Coronary artery (tissue), 2 donors: ENCODE results near the gene OR2F2.

ENCODE experiments used
- DNase-seq: peaks from one replicate; pipeline ENCODE4 v3.0.0-alpha.2; 2017; ENCODE audit warnings: low spot score
- H3K27ac ChIP-seq, 2 donors: fragments of 200-600 bp; sonication (generic); one replicate each; pipeline ENCODE4 v1.5.1; 2016 to 2019
- H3K4me3 ChIP-seq: fragments of 200-600 bp; sonication (generic); 2 replicates; pipeline ENCODE4 v1.5.1; 2016; ENCODE audit warnings: mild to moderate bottlenecking, moderate library complexity
- CTCF ChIP-seq: fragments of 200-600 bp; sonication (generic); IDR thresholded peaks from one replicate; pipeline ENCODE4 v1.5.1; 2019; ENCODE audit warnings: antibody characterized with exemption

Gene OR2F2

GRCh38 chr7:143913945-143914615 lies 21.0 kb upstream of the OR2F2 start:
- no peak for DNase-seq
- no peak overlapping the region for H3K27ac ChIP-seq
- no peak overlapping the region for H3K4me3 ChIP-seq
- TF ChIP-seq CTCF: no peak

DNA sequence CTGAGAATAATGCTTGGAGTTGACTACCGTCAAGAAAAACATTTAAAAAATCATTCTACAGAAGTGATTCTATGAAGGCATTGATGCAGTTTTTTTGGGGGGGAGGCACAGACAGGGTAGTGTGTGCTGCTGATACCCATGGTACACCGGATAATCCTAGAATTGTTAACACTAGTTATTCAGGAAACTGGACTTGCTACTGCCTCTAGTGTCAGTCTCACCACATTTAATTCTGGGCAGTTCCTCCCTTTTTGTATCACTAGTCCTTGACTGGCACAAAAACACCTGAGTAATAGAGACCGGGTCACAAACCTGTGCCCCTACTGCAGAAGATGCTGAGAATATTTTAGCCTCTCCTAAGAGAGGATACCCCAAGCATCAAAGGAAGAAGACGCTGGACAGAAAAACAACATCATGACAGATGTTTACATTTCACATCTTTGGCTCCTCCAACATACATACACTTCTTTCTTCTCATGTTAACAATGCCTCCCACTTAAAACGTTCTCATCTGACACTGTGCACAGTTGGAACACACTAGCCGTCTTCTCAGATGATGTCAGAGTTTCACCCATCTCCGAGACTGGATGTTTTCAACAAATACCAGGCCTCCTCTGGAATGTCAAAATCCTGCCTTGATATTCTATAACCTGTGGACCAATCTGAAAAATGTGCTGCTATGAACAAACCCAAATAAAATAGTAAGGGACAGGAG lies 19.9 kb upstream of the OR2F2 start:
- DNase-seq: no peak
- Histone ChIP-seq H3K4me3 (no peak overlapping the region), H3K27ac (no peak overlapping the region)
- TF ChIP-seq CTCF: no peak

GRCh38 chr7:143924851-143925250 lies 10.2 kb upstream of the OR2F2 start:
- no peak for TF ChIP-seq CTCF
- no peak overlapping the region for H3K27ac ChIP-seq
- H3K4me3 ChIP-seq: no peak overlapping the region
- no peak for DNase-seq

GRCh38 chr7:143929224-143929920 lies 5.7 kb upstream of the OR2F2 start:
- TF ChIP-seq CTCF: no peak
- no peak for DNase-seq
- H3K27ac ChIP-seq: no peak overlapping the region
- H3K4me3 ChIP-seq: no peak overlapping the region

GRCh38 chr7:143931739-143932138 lies 3.3 kb upstream of the OR2F2 start:
- no peak overlapping the region for H3K4me3 ChIP-seq
- TF ChIP-seq CTCF: no peak
- DNase-seq: no peak
- no peak overlapping the region for H3K27ac ChIP-seq

DNA sequence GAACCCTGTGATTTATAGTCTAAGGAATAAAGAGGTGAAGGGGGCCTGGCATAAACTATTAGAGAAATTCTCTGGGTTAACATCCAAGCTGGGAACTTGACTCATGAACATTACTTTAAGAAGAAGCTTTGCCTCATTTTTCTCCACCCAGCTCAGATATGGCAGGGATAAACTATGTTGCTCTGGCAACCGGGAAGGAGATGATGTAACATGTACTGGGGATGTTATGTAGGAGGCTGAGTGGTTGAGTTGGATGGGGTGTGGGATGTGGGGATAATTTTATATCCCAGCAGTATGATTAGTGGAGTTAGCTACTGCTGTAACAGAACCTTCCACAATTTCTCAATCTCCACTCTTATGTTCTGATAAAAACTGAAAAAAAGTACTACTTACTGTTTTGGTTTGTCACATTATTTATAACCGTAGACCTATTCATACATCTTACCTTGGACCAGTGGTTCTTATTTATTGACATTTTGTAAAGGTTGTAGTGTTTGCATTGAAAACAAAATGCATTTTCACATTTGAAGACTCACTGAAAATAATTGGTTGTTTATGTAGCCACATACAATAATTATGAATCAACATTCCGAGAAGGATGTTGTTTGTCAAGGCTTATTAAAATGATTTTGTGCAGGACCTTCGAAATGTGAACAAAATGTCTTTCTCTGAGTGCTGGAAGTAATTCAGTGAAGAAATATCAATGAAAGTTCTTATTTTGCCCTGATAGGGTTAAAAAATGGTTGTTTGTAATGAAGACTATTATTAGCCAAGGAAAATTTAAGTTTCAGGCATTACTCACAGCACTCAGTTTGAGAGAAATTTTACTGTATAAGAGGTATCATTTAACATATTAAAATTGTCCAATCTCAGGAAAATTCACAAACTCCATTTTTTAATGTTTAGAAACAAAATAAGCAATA lies 1.3 kb downstream of the OR2F2 start:
- DNase-seq: no peak
- Histone ChIP-seq H3K4me3 (no peak overlapping the region), H3K27ac (no peak overlapping the region)
- TF ChIP-seq CTCF: no peak
